ENCODE measurements around the gene WWOX.

GRCh38 chr16:78931267-78931666, 831.8 kb downstream of the WWOX start:
- TF ChIP-seq CTCF (IDR thresholded peaks at IDR 0.05; ENCODE audit: poor library complexity, severe bottlenecking) (no peak), REST (IDR thresholded peaks at IDR 0.05; ENCODE audit: borderline replicate concordance) (no peak), EZH2 (IDR thresholded peaks at IDR 0.05; ENCODE audit: borderline replicate concordance, insufficient read depth, low read length, poor library complexity, severe bottlenecking) (no peak), EP300 (conservative IDR thresholded peaks at IDR 0.05; ENCODE audit: poor library complexity, severe bottlenecking) (no peak)

Data from neural cell (in vitro differentiated cells).